HG03520 (cell line): ENCODE data around the gene SSTR4.
"Not testable (repeated sequence)": the region's sequence is repeated elsewhere in the genome, so short reads cannot be mapped to it uniquely, and the experiment has no call there.

Source experiments
- ATAC-seq: cut with Tn5 transposase; IDR thresholded peaks from one replicate; pipeline ENCODE4 v1.9.1; 2021; ENCODE audit warnings: mild to moderate bottlenecking, moderate library complexity; ENCODE audit not compliant: unreplicated experiment

Gene SSTR4

GRCh38 chr20:23017516-23017915 lies 17.6 kb upstream of the SSTR4 start:
- ATAC-seq = no peak

- peak; percentile 73 for ATAC-seq
Measured at GRCh38 chr20:23018432-23018831, 16.7 kb upstream of the SSTR4 start.

- ATAC-seq = no peak
Measured at GRCh38 chr20:23018941-23019340, 16.2 kb upstream of the SSTR4 start.

- ATAC-seq = no peak
Measured at GRCh38 chr20:23019403-23019802, 15.7 kb upstream of the SSTR4 start.

- no peak for ATAC-seq
Measured at GRCh38 chr20:23020230-23021018, 14.7 kb upstream of the SSTR4 start.

- ATAC-seq = no peak
Measured at GRCh38 chr20:23021541-23021940, 13.6 kb upstream of the SSTR4 start.

GRCh38 chr20:23021951-23022350 lies 13.2 kb upstream of the SSTR4 start:
- ATAC-seq = no peak

- no peak for ATAC-seq
Measured at GRCh38 chr20:23022849-23023248, 12.3 kb upstream of the SSTR4 start.

GRCh38 chr20:23023621-23024177 lies 11.4 kb upstream of the SSTR4 start:
- ATAC-seq = no peak

GRCh38 chr20:23024701-23025100 lies 10.4 kb upstream of the SSTR4 start:
- ATAC-seq = no peak

- not testable (repeated sequence) for ATAC-seq
Measured at GRCh38 chr20:23025503-23025902, 9.6 kb upstream of the SSTR4 start.

GRCh38 chr20:23027721-23028120 lies 7.4 kb upstream of the SSTR4 start:
- ATAC-seq = no peak

GRCh38 chr20:23028392-23028791 lies 6.7 kb upstream of the SSTR4 start:
- no peak for ATAC-seq

GRCh38 chr20:23029324-23029723 lies 5.8 kb upstream of the SSTR4 start:
- no peak for ATAC-seq

- no peak for ATAC-seq
Measured at GRCh38 chr20:23031346-23031745, 3.8 kb upstream of the SSTR4 start.

GRCh38 chr20:23032056-23032749 lies 2.9 kb upstream of the SSTR4 start:
- no peak for ATAC-seq

GRCh38 chr20:23032750-23033078 lies 2.4 kb upstream of the SSTR4 start:
- ATAC-seq = no peak

- no peak for ATAC-seq
Measured at GRCh38 chr20:23033918-23034317, 1.2 kb upstream of the SSTR4 start.

- no peak for ATAC-seq
Measured at GRCh38 chr20:23035731-23036130, 619 bp downstream of the SSTR4 start.

- no peak for ATAC-seq
Measured at GRCh38 chr20:23036371-23036770, 1.3 kb downstream of the SSTR4 start.

- no peak for ATAC-seq
Measured at GRCh38 chr20:23037017-23037481, 1.9 kb downstream of the SSTR4 start.
